Measurements from ENCODE around the gene LRRC61. TPM values are rescaled to one million over a fixed set of nuclear protein-coding genes. Genes with fewer than 3 reads are reported as not detected.
A peak's percentile ranks its signal among the peaks of the same experiment; 100 is the strongest.

Gene LRRC61
- total and polyA plus RNA-seq, 2 of the 13 experiments (the other 11 are each of a cell fraction or from before 2014, with no cell fraction given), result 33.0 to 34.8 TPM

- TF ChIP-seq GMEB1 (CRISPR knock-in tag; IDR thresholded peaks at IDR 0.05; ENCODE audit: borderline replicate concordance) (peak; percentile 80; the same call in 1 of the 2 replicates), FOXA1 (IDR thresholded peaks at IDR 0.05) (no peak), FOXA1 (CRISPR knock-in tag; IDR thresholded peaks at IDR 0.05) (peak; percentile 73), E2F5 (CRISPR knock-in tag; conservative IDR thresholded peaks at IDR 0.05) (no peak), POLR2AphosphoS2 (IDR thresholded peaks at IDR 0.05; ENCODE audit: low read depth, low read length) (peak; percentile 69; the same call in 1 of the 2 replicates), ZNF644 (CRISPR knock-in tag; IDR thresholded peaks at IDR 0.05; ENCODE audit: low read depth) (0 out of 2 replicates have a peak, but pooled peaks have one; percentile 10), GTF3A (CRISPR knock-in tag; conservative IDR thresholded peaks at IDR 0.05) (0 out of 2 replicates have a peak, but pooled peaks have one; percentile 18), ZNF782 (CRISPR knock-in tag; IDR thresholded peaks at IDR 0.05; ENCODE audit: borderline replicate concordance) (no peak), AFF4 (CRISPR knock-in tag; IDR thresholded peaks at IDR 0.05) (no peak), SIX4 (CRISPR knock-in tag; IDR thresholded peaks at IDR 0.05) (peak; percentile 39; the same call in 1 of the 2 replicates), GPBP1L1 (CRISPR knock-in tag; IDR thresholded peaks at IDR 0.05) (no peak), HMG20B (CRISPR knock-in tag; conservative IDR thresholded peaks at IDR 0.05) (peak; percentile 6), JUNB (CRISPR knock-in tag; IDR thresholded peaks at IDR 0.05; ENCODE audit: borderline replicate concordance) (no peak), ZNF766 (CRISPR knock-in tag; IDR thresholded peaks at IDR 0.05; ENCODE audit: borderline replicate concordance) (peak; percentile 65; the same call in 1 of the 2 replicates), ZNF574 (CRISPR knock-in tag; IDR thresholded peaks at IDR 0.05) (peak; percentile 88), ZNF639 (CRISPR knock-in tag; conservative IDR thresholded peaks at IDR 0.05) (peak; percentile 95)
Measured at GRCh38 chr7:150322833-150323681, at the start of gene LRRC61, which contains the start of gene ACTR3C (continued).

Measured in HepG2 (cell line).